HG03196 (cell line): ENCODE results near the gene SORCS2.

Experiments used
- ATAC-seq: cut with Tn5 transposase; IDR thresholded peaks from one replicate; pipeline ENCODE4 v1.9.1; 2021; ENCODE audit not compliant: unreplicated experiment

SORCS2 gene

GRCh38 chr4:7536876-7537275 is 344.5 kb downstream of the SORCS2 start:
- no peak for ATAC-seq

GRCh38 chr4:7537853-7538400 is 345.6 kb downstream of the SORCS2 start:
- no peak for ATAC-seq

GRCh38 chr4:7538518-7538917 is 346.2 kb downstream of the SORCS2 start:
- ATAC-seq, result no peak

- ATAC-seq, result no peak
These were observed 346.8 kb downstream of the SORCS2 start for GRCh38 chr4:7539186-7539585.

- ATAC-seq, result no peak
These were observed 347.3 kb downstream of the SORCS2 start for GRCh38 chr4:7539659-7540058.

GRCh38 chr4:7540206-7540605 is 347.9 kb downstream of the SORCS2 start:
- no peak for ATAC-seq

GRCh38 chr4:7540654-7541413 is 348.5 kb downstream of the SORCS2 start:
- ATAC-seq, result no peak

- ATAC-seq, result no peak
These were observed 349.1 kb downstream of the SORCS2 start for GRCh38 chr4:7541414-7541810.

- no peak for ATAC-seq
These were observed 350.4 kb downstream of the SORCS2 start for GRCh38 chr4:7542781-7543180.

GRCh38 chr4:7546152-7546808 is 353.9 kb downstream of the SORCS2 start:
- ATAC-seq, result no peak

- ATAC-seq, result no peak
These were observed 354.6 kb downstream of the SORCS2 start for GRCh38 chr4:7546809-7547367.

GRCh38 chr4:7547368-7548040 is 355.2 kb downstream of the SORCS2 start:
- ATAC-seq, result no peak

- no peak for ATAC-seq
These were observed 357.5 kb downstream of the SORCS2 start for GRCh38 chr4:7549866-7550265.

- ATAC-seq, result no peak
These were observed 360.1 kb downstream of the SORCS2 start for GRCh38 chr4:7552466-7552865.

- no peak for ATAC-seq
These were observed 360.9 kb downstream of the SORCS2 start for GRCh38 chr4:7553280-7553679.

GRCh38 chr4:7554905-7555304 is 362.6 kb downstream of the SORCS2 start:
- ATAC-seq, result no peak

GRCh38 chr4:7556558-7556957 is 364.2 kb downstream of the SORCS2 start:
- ATAC-seq, result no peak

GRCh38 chr4:7557456-7557855 is 365.1 kb downstream of the SORCS2 start:
- no peak for ATAC-seq

- ATAC-seq, result no peak
These were observed 366.1 kb downstream of the SORCS2 start for GRCh38 chr4:7558436-7558835.

- ATAC-seq, result no peak
These were observed 367.0 kb downstream of the SORCS2 start for GRCh38 chr4:7559316-7559715.

- no peak for ATAC-seq
These were observed 367.5 kb downstream of the SORCS2 start for GRCh38 chr4:7559741-7560395.
